ENCODE data around the gene CEP128.

The CEP128 gene

DNA sequence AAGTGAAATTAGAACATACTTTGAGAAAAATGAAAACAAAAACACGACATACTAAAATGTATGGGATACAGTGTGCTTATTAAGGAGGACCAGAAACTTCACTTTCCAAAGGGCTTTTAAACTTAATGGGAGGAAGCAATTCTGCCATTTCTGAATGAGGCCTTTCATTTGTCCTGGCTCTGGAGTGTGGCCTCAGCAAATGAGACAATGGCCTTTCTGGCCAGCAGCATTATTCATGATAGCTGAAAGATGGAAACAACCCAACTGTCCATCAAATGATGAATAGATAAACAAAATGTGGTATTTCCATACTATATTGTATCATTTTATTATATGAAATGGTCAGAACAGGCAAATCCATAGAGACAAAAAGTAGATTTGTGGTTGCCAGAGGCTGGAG is 338.6 kb downstream of the CEP128 start:
- peak; percentile 23 to 85 for DNase-seq

DNA sequence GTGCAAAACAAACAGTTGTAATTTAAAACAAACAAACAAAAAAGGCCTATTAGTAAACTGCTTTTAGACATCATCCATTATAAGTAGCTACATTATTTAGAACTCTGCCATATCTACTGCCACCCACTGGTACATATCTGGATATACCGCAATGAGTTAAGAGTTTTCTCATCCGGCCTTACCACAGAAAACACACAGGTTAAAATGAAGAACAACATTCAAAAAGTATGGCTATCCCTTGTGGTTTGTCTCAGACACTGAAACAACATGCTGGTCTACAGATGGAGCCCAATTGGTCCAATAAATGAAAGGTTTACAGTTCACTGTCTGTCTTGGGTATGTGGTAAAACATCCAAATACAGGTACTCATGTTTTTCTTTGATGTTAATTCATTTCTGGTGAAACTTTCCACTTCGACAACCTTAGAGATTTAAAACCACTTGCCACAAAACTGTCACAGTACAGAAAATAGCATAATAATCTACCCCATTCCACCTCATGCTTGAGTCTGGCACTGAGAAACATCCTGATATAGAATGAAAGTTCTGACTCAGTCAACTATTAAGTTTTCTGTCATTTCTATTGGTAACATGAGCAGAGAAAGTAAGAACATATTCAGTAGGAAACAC is 354.3 kb downstream of the CEP128 start:
- DNase-seq = peak in 1 of 2 donors; percentile 15

DNA sequence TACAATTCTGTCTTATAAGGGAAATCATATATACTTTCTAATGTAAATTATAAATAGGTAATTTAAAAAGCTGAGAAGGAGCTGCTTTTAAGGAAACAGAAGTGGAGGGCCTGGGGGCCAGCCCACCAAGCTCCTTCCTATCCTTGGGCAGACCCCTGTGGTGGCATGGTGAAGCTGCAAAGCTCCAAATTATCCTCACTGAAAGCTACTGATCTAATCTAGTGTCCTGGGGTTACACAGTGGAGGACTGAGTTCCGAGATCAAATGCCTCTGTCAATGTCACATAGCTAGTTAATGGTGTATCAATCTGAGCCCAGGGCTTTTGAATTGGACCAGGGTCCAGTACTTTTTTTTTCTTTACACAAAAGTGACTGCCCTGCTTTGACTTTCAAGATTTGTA is 355.4 kb downstream of the CEP128 start:
- no peak for DNase-seq

DNA sequence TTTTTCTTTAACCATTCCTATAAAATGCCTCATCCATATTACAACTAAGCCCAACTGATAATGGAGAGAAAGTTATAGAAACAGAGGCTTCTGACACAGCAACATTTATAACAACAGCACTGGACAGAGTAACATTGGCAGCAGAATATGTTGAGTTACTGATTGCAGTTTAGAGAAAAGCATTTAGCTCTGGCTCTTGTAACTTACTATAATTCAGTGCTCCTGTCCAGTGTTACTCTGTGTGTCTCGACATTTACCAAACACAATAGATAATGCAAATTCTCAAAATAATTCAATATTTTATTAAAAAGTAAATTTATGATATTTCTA is 356.1 kb downstream of the CEP128 start:
- no peak for DNase-seq

DNA sequence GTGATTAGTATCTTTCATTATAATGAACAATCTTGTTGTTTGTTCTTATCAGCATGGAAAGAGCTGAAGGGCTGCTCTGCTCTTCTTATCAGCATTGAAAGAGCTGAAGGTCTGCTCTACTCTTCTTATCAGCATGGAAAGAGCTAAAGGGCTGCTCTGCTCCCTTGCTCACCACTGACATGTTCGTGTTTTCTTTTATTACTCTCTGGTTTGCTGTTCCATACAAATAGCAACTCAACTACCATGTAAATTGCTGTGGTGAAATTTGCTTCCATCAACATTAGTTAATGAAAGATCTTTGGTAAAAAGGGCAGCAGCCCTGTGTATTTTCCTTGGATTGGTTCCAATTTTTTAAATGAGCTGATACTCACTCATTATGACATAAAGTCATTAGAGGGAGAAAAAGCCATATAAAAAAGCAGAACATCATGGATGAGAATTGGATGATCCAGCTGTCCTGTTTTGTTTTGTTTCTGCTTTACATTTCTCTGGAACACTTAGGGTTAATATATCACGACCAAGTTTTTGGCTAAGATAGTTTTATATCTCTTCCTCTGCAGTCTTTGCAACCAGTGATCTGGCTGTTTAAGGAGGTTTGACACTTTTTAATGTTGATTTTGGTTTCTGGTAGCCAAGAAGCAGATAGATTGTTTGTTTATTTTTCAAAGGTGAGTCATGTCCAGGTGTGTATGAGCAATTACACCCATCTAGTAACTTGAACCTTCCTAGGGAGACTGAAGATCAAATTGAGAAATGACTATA is 356.6 kb downstream of the CEP128 start:
- DNase-seq = no peak

DNA sequence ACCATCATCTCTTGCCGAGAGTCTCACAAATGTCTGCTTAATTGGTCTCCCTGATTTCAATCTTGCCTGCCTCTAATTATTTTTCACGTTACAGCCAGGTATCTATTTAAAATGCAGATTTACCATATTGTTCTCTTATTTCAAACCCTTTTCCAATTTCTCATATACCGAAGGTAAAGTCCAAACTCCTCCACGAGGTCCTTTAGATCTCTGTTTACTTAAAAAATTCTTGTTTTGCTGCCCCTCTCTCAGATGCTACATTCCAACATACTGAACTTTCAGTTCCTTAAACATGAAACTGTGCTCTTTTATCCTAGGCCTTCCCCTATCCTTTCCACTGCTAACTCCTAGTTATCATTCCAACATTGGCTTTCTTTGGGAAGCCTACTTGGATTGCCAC is 363.9 kb downstream of the CEP128 start:
- no peak for DNase-seq

DNA sequence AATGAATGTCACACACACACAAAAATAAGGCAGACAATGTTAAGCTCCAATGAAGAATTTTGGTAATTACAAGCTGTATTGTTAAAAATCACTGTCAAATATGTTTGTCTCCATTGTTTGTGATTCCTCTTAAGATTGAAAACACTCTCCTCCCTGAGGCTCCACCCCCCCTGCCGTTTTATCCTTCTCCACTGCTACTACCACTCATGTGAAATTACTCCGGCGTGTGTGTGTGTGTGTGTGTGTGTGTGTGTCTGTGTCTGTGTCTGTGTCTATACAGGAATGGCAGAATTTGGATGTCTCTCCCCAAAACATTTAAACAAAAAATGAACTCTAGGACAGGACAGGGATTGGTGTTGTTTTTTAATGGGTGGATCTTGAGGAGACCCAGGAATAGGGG is 365.1 kb downstream of the CEP128 start:
- no peak for DNase-seq

DNA sequence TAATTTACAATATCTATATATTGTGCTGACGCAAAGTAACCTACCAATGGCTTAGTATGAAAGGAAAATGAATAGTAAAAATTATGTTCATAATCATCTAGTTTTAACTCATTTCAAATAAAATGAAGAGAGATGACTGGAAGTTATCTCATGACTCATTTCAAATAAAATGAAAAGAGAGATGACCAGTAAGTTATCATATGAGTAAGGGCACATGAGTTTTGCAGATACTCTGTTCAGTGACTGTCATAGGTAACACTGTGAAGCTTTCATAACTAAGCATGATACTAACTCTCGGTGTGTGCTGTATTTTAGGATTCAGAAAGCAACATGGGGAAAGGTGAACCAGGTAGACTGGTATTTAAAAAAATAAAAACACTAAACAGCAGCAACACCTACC is 365.8 kb downstream of the CEP128 start:
- no peak for DNase-seq

DNA sequence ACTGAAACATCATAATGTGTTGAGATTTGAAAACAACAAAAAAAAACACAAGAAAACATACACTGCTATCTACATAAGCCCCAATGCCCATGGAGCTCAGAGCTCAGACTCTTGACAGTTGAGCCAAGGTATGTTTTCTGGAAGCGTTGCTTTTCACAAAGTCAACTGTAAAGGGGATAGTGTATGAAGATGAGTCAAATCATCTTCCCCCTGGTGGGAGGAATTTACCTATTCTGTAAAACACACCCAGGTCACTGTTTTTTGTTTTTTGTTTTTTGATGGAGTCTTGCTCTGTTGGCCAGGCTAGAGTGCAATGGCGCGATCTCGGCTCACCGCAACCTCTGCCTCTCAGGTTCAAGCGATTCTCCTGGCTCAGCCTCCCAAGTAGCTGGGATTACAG is 368.9 kb downstream of the CEP128 start:
- DNase-seq = no peak

DNA sequence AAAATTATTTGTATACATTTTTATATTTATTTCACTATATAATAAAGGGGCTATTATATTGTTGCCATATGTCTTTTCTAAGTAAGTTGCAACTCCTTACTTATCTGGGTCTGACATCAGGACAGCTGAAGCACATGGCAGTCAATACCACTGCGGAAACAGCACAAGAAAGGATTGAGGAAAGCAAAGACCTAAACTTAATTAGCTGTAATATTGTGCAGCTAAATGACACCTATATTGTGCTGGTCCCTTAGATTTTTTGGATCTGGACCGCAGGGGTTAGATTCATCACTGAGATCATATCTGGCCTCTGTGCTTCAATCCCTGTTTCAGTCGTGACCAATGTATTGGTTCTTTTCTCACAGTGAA is 370.6 kb downstream of the CEP128 start:
- DNase-seq = no peak

DNA sequence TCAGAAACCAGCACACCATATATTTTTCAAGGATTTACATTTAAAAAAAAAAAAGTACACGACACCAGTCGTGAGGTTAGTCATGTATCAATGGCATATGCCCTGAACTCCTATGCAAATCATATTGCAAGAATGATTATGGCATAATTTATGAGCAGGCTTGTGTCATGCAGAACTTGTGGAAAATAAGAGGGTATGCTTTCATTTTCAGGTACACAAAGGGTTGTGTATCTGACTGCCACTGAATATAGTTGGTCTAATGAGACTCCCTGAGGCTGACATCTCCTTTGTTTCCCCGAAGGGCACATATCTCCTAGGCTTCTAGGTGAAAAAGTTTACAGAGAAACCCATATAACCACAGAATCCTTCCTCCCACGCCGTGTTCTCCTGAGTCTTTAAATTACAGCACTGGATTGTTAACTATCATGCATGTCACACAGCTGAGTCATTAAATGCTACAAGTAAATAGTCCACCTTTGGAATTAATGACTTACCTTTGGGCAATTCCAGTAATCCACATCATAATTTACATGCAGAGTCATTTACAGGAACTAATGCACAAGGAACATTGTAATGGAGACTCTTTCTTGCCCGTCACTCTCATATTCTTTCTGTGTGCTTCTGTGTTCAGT is 373.5 kb downstream of the CEP128 start:
- no peak for DNase-seq

DNA sequence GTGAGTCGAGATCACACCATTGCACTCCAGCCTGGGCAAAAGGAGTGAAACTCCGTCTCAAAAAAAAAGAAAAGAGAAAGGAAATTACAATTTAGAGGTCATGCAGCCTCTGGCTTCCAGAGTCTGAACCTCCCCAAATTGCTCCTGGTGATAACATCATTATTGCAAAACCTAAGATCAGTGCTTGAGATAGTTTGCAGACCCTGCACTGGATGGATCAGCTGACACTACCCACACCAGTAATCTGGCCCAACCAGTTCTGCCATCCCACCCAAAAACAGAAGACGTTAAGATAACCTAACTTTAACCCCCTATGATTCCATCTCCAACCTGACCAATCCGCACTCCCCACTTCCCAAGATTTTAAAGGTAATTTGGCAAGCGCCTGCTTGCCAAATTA is 376.5 kb downstream of the CEP128 start:
- no peak for DNase-seq

DNA sequence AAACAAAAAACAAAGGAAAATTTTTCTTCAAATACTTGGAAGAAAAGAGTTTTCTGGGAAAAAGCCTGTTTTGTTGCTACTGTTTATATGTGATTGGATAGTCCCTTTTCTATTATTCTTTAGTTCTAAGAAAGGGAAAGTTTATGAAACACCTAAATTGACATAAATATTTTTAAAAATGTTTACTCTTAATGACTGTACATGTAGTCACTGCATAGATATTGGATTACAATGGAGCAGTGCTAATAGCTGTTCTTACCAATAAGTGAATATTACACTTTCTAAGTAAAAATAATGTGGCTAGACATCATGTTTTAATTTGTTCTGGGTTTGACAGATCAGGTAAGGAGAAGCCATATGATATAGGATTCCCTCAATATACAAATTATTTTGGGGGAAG is 377.5 kb downstream of the CEP128 start:
- no peak for DNase-seq

DNA sequence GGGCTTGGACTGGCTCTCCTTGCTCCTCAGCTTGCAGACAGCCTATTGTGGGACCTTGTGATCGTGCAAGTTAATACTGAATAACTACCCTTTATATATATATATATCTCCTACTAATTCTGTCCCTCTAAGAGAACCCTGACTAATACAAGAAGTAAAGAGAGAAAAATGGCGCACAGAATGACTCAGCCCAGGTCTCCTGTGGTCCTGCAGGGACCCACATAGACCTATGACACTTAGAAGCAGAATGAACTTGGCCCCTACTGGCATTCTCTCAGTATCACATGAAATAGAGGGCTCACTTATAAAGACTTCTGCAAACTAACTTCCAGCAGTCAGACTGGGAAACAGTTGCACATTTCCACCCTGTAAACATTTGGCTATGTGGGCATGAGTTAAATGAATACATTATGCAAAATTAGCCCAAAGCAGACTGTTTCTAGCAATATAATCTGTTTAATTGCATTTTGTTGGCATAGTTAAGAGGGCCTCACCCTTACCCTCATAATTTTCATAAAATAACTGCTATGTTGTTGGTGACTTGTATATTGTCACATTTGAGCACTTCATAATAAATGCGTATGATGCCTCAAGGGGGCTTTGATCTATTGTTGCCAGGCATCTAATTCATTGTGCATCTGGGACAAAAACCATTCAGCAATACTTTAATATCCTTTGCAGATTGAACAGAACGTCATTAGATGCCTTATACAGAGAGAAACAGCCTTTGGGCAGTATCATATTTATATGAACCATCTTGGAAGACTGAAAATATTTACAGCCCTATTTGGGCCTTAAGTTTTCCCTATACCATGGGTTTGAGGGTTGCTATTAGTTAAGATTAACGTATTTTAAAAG is 380.5 kb downstream of the CEP128 start:
- no peak for DNase-seq

DNA sequence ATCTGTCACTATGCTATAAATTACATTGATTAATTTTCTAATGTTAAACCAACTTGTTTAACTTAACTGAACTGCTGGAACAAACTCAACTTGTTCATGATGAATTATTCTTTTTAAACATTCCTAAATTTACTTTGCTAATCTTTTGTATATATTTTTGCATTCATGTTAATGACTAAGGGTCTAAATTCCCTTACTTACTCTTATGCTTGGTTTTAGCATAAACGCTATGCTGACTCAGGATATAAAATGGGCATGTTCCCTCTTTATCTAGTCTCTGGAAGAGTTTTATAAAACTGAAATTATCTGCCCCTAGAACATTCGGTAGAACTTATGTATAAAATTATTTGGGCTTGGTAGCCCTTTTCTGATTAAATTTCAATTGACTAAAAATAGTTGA is 387.4 kb downstream of the CEP128 start:
- no peak for DNase-seq

DNA sequence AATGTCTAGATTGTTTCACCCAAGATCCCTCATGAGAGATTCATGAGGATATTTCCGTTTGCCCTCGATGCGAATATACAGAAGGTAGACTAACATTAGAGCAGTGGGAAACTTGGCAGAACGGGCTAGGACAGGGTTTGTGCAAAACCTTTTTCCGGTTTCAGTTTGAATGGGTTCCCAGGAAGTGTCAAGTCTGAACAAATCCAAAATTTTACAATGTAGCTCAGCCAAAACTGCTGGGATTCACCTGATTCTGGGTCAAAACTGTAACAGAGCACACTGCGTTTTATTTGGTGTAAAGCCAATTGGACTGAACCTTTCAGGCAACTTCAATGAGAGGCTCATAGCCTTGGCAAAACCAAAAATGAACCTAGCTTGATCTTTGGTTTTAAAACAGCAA is 392.4 kb downstream of the CEP128 start:
- no peak for DNase-seq

DNA sequence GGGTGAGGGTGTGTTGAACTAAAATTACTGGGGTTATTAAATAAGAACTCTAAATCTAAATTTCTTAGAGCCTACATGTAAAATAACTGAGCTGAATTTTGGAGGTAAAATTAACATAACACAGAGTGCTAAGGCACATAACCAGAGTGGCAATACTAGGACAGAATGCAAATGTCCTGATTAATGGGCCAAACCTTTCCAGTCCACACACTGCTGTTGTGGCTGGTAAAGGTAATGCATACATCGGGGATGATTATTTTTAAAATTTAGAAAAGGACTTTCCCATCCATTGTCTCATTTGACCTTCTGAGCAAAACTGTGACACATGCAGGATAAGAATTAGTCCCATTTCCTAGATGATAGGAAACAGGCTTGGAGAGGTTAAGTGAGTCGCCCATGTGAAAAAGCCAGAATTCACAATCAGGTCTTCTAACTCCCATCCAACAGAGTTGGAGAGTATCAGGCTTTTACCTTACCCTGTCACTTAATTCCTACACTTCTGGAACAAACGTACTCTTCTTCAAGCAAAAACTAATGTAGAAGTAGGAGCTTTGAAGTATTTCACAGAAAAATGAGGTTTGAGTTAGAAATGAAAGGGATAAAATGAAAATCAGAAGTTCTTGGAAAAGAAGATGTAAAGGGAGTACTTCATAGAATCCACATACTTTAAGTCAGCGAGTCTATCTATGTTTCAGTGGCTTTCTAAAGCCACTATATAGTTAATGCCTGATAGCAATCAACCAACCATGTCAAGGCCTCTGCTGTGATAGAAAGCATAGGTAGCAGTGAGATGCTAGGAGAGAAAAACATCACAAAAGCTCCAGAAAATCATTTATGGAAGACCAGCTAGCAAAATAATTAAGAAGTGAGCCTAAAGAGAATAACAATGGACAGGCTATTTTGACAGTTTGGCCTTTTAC is 395.3 kb downstream of the CEP128 start:
- DNase-seq = no peak

DNA sequence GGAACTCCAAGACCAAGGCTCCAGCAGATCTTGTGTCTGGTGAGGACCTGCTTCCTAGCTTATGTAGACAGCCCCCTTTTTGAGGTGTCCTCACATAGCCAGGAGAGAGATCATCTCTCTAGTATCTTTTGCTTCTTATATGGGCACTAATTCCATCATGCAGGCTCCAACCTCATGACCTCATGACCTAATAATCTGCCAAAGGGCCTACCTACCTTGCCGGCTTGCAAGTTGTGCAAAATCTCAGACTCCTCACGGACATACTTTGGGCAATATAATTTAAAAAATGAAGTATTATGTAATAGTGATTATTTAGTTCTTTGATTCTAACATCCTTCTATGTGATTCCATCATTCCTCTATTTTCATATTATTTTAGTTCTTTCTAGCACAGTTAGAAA is 397.2 kb downstream of the CEP128 start:
- DNase-seq = no peak

DNA sequence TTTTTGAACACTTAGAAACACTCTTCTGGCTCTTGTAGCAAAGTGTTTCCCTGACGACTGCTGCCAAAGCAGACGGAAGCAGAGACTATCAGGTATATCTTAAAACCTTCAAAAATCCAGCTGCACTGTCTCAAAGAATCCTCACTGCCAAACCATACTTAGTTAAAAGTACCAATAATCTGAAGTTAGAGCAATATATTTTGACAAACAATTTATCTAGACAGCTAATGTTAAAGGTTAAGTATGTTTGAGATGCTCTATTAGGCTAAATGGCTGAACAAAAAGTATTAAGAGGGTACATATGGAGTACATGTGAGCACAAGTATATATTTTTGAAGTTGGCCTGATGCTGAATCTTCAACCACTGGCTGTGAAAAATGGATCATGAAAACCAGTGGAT is 398.3 kb downstream of the CEP128 start:
- no peak for DNase-seq

DNA sequence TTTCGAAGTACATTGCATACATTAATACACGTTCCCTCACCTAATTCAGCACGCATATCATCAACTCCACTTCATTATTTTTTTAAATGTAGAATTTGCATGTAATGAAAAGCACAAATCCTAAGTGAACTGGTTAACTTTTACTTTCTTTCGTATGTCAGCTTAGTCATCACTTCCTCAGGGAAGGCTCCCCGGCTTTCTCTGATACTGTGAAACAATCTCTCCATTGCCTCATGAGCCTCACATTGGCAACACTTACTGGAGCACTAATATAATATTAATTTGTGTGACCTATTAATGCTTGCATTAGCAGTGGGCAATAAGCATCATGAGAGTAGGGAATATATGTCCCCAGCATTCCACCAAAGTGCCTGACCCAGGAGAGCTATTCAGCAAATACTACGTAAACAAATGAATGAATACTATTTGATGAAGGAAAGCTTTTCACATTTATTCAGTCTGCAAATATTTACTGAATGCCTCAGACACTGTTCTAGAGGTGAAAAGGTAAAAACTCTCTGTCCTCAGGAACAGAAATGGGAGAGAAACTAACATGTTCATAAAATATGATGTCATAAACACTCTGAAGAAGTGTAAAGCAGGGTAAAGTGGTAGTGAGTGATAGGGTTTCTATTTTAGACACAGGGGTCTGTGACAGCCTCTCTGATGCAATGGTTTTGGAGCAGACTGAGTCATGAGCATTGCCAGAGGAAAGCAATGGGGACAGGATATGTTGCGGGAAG is 402.7 kb downstream of the CEP128 start:
- DNase-seq = no peak

DNA sequence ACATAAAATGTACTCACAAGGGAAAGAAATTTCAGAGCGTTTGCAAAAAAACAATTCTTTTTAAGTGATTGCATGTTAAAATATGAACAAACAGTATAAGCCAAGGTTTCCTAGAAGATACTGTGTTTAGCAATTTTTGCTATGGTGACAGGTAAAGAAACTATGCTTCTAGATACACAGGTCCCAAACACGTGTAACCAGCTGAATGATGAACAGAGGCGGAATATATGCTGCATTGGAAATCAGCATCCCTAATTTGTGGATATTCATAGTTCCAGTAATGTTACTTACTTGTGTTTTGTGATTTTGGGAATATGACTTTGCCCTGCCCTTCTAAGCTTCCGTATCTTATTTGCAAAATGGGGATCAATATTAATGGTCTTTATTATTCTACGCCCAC is 403.9 kb downstream of the CEP128 start:
- no peak for DNase-seq

DNA sequence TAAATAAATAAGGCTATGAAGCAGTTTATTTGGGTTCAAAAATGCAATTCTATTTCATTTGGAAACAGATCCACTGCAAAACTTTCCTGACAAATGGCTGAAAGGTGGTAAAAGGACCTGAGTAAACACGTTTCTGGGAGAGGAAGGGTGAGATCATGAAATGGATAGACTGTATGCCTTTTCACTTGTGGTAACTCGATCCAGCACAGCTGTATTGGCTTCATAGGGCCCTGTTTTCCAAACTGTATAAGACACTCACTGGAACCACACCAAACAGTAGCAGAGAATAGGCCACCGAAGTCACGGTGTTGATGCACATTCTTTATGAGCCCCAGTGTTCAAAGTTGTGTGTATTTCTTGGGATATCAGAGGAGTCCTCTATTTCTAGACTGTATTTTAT is 405.1 kb downstream of the CEP128 start:
- no peak for DNase-seq

Measured in hippocampal formation (tissue), 2 donors.